Activated CD8-positive, alpha-beta memory T cell treated with anti-CD3 and anti-CD28 coated beads for 4 hours (primary cell): Measurements from ENCODE around the gene IFITM10.
A peak's percentile ranks its signal among the peaks of the same experiment; 100 is the strongest.

Source experiments
- DNase-seq, 2 donors: peaks; one replicate each; pipeline ENCODE4 v3.0.0-alpha.2; 2020; ENCODE audit warnings: low read depth in 2 of 2

IFITM10 gene

GRCh38 chr11:1717745-1718144 lies 32.6 kb downstream of the IFITM10 start:
- no peak for DNase-seq

- no peak for DNase-seq
Measured at GRCh38 chr11:1714908-1715885, 35.2 kb downstream of the IFITM10 start.

GRCh38 chr11:1708716-1709115 lies 41.7 kb downstream of the IFITM10 start:
- DNase-seq: no peak

GRCh38 chr11:1707751-1708150 lies 42.6 kb downstream of the IFITM10 start:
- DNase-seq: no peak

GRCh38 chr11:1706634-1707400 lies 43.6 kb downstream of the IFITM10 start:
- DNase-seq: no peak

GRCh38 chr11:1705126-1706052 lies 45.0 kb downstream of the IFITM10 start:
- no peak for DNase-seq

- DNase-seq: no peak
Measured at GRCh38 chr11:1703146-1703545, 47.2 kb downstream of the IFITM10 start.

- no peak for DNase-seq
Measured at GRCh38 chr11:1702506-1702905, 47.9 kb downstream of the IFITM10 start.

GRCh38 chr11:1701091-1701807 lies 49.1 kb downstream of the IFITM10 start:
- no peak for DNase-seq

GRCh38 chr11:1699771-1700170 lies 50.6 kb downstream of the IFITM10 start:
- DNase-seq: no peak

GRCh38 chr11:1696608-1697570 lies 53.5 kb downstream of the IFITM10 start, which contains the start of gene KRTAP5-6:
KRTAP5-6 (plus strand) TSS chr11:1697195; CDS start chr11:1697246, 51 bp downstream.
- no peak for DNase-seq

GRCh38 chr11:1695548-1696108 lies 54.8 kb downstream of the IFITM10 start:
- DNase-seq: no peak

- no peak for DNase-seq
Measured at GRCh38 chr11:1694846-1695547, 55.4 kb downstream of the IFITM10 start.

- peak; percentile 56 to 65 for DNase-seq
Measured at GRCh38 chr11:1694064-1694845, 56.1 kb downstream of the IFITM10 start.

- DNase-seq: peak; percentile 39 to 42
Measured at GRCh38 chr11:1693327-1694063, 56.9 kb downstream of the IFITM10 start.

- DNase-seq: no peak
Measured at GRCh38 chr11:1692708-1693326, 57.6 kb downstream of the IFITM10 start.
